ENCODE measurements around the gene ST6GALNAC5.

Gene ST6GALNAC5

DNA sequence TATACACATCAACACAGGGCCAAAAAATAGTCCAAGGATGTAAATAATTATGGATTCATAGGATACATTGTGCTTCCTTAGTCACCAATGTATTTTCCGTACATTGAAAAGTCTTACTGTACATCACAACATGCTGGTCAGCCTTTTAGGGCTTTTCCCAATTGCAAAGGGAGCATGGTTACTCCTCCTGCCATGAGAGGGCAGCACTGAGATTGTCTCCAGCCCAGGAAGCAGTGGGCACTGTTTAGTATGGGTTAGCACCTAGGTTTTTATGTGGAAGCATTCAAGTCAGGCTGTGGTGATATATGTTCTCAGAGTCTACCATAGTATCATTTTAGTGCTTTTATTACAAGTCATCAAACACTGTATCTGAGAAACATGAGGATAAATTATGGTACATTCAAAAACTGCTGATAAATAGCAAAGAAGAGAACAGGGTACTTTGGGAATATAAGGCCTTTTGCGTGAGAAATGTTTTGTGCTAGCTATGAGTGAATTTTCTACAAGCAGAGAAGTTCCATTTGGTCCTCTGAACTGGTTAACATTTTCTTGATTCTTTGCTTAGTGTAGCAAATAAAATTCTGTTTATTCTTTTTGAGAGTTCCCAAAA lies 34.0 kb downstream of the ST6GALNAC5 start:
- Histone ChIP-seq H2BK12ac (ENCODE audit: low read length) (no peak overlapping the region), H3K18ac (ENCODE audit: low read length) (no peak overlapping the region), H3K14ac (ENCODE audit: low read length) (no peak overlapping the region), H3K4ac (ENCODE audit: low read depth, low read length) (no peak overlapping the region), H3K27ac (ENCODE audit: low read depth, low read length) (no peak overlapping the region), H3K36me3 (ENCODE audit: control insufficient read depth in 1 of 2, insufficient read depth in 2 of 2, low read length in 2 of 2) (no peaks in the 10 kb centered on the region), H3K4me1 (ENCODE audit: control insufficient read depth in 1 of 2, insufficient read depth in 2 of 2, low read length in 2 of 2) (no peaks in the 10 kb centered on the region), H3K27me3 (ENCODE audit: insufficient read depth, low read length) (no peaks in the 10 kb centered on the region), H3K79me2 (ENCODE audit: control insufficient read depth, insufficient read depth, low read length, poor library complexity) (no peaks in the 10 kb centered on the region), H4K91ac (ENCODE audit: low read depth, low read length) (no peak overlapping the region), H2AFZ (ENCODE audit: insufficient read depth, low read length, poor library complexity) (no peak overlapping the region), H2AK5ac (ENCODE audit: low read length) (no peak overlapping the region), H3K9ac (ENCODE audit: low read length) (no peak overlapping the region), H4K12ac (ENCODE audit: low read depth, low read length) (no peak overlapping the region), H2BK5ac (ENCODE audit: low read depth, low read length, poor library complexity) (no peak overlapping the region), H3K4me3 (ENCODE audit: low read depth, low read length) (no peak overlapping the region), H3K23ac (ENCODE audit: low read length) (no peak overlapping the region), H3K9me3 (ENCODE audit: insufficient read depth, low read depth, low read length) (no peaks in the 10 kb centered on the region), H3K79me1 (ENCODE audit: low read length) (no peaks in the 10 kb centered on the region), H3K4me2 (ENCODE audit: low read length) (no peak overlapping the region), H4K8ac (ENCODE audit: low read depth, low read length) (no peak overlapping the region), H2BK120ac (ENCODE audit: insufficient read depth, low read length, poor library complexity) (no peak overlapping the region)
- no CpG with 5 or more reads among the region's 2 CpGs for WGBS (ENCODE audit: extremely low coverage, insufficient coverage, insufficient read length)
- DNase-seq: peak; percentile 26 to 77

DNA sequence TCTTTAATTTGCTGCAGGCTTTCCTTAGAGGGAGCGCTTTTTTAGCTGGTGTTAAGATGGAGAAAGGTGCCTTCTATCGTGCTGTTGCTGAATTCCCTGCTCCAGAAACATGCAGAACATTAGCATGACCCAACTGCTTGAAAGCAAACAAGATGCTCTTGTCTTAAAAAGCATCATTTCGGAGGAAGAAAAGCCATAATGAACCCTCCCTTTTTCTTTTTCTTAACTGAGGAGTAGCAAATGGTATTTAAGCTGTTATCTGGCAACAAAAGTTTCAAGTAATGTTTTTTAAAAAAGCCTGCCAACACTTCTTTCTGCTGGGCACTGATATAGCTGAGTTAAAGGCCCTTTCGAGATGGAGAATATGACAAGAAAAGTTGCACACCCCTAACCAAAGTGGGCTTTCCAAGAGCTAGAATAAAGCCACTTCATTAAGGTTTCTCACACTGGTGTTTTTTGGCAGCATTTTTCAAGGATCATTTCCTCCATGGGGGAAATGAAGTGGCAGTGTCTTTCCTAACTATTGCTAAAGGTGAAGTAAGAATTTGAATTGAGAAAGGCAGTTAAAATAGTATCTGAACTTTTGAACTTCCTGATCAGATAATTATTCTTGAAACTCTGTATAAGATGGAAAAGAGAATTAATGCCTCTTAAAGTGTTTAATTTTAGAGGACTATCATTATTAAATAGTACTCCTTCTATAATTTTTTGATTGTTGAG lies 38.8 kb downstream of the ST6GALNAC5 start:
- DNase-seq: no peak
- no peak overlapping the region for H4K91ac ChIP-seq (ENCODE audit: low read depth, low read length)
- H3K9ac ChIP-seq (ENCODE audit: low read length): no peak overlapping the region
- no peaks in the 10 kb centered on the region for H3K36me3 ChIP-seq (ENCODE audit: control insufficient read depth in 1 of 2, insufficient read depth in 2 of 2, low read length in 2 of 2)
- H2BK12ac ChIP-seq (ENCODE audit: low read length): no peak overlapping the region
- H3K9me3 ChIP-seq (ENCODE audit: insufficient read depth, low read depth, low read length): no peaks in the 10 kb centered on the region
- H3K4me1 ChIP-seq (ENCODE audit: control insufficient read depth in 1 of 2, insufficient read depth in 2 of 2, low read length in 2 of 2): no peaks in the 10 kb centered on the region
- WGBS (ENCODE audit: extremely low coverage, insufficient coverage, insufficient read length): no CpG with 5 or more reads among the region's 4 CpGs
- no peaks in the 10 kb centered on the region for H3K79me2 ChIP-seq (ENCODE audit: control insufficient read depth, insufficient read depth, low read length, poor library complexity)
- no peak overlapping the region for H3K27ac ChIP-seq (ENCODE audit: low read depth, low read length)
- no peak overlapping the region for H3K14ac ChIP-seq (ENCODE audit: low read length)
- H3K18ac ChIP-seq (ENCODE audit: low read length): no peak overlapping the region
- H3K79me1 ChIP-seq (ENCODE audit: low read length): no peaks in the 10 kb centered on the region
- no peak overlapping the region for H2AK5ac ChIP-seq (ENCODE audit: low read length)
- H3K23ac ChIP-seq (ENCODE audit: low read length): no peak overlapping the region
- H3K4ac ChIP-seq (ENCODE audit: low read depth, low read length): no peak overlapping the region
- no peak overlapping the region for H4K8ac ChIP-seq (ENCODE audit: low read depth, low read length)
- H3K4me3 ChIP-seq (ENCODE audit: low read depth, low read length): no peak overlapping the region
- H2AFZ ChIP-seq (ENCODE audit: insufficient read depth, low read length, poor library complexity): no peak overlapping the region
- no peak overlapping the region for H4K12ac ChIP-seq (ENCODE audit: low read depth, low read length)
- no peaks in the 10 kb centered on the region for H3K27me3 ChIP-seq (ENCODE audit: insufficient read depth, low read length)
- H3K4me2 ChIP-seq (ENCODE audit: low read length): no peak overlapping the region
- no peak overlapping the region for H2BK120ac ChIP-seq (ENCODE audit: insufficient read depth, low read length, poor library complexity)
- no peak overlapping the region for H2BK5ac ChIP-seq (ENCODE audit: low read depth, low read length, poor library complexity)

DNA sequence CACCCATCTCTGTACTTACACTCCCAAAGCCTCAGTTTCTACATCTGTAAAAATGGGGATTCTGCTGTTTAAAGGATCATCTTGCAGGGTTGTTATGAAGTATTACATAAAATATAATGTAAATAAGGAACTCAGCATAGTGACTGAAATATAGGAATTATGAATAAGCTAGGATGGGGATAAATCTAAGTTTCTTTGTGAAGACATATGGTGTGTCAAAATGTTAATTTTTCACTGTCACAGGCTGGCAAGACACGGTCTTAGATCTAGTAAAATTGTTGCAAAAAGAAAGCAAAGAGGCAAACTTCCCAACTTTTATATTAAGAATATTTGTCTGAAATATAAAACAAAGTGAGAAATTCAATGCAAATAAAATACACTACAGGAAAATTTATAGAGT lies 42.0 kb downstream of the ST6GALNAC5 start:
- Histone ChIP-seq H4K8ac (ENCODE audit: low read depth, low read length) (no peak overlapping the region), H2AK5ac (ENCODE audit: low read length) (no peak overlapping the region)
- WGBS (ENCODE audit: extremely low coverage, insufficient coverage, insufficient read length): no CpG with 5 or more reads among the region's 1 CpG

DNA sequence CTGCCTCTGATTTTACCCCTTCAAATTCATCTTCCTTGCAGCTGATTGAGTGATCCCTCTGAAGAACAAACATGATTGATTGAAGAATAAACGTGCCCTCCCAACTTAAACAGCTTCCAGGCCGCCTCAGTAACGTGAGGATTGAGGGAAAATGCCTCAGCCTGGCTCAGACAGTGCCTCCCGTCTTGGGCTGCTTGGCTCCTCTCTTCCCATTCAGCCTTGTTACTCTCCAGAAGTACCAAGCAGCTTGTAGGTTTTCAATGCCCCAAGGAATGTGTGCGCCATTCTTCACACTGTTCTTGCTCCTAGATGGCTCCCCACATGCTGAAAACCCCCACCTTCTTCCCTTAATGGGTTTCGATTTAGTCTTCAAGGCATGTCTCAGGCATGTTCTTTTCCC lies 51.8 kb downstream of the ST6GALNAC5 start:
- H3K27me3 ChIP-seq (ENCODE audit: insufficient read depth, low read length): no peaks in the 10 kb centered on the region
- H3K9ac ChIP-seq (ENCODE audit: low read length): peak overlapping the region; percentile 77
- no peak overlapping the region for H3K4me2 ChIP-seq (ENCODE audit: low read length)
- no peak overlapping the region for H3K14ac ChIP-seq (ENCODE audit: low read length)
- no peak overlapping the region for H3K4ac ChIP-seq (ENCODE audit: low read depth, low read length)
- H3K36me3 ChIP-seq (ENCODE audit: control insufficient read depth in 1 of 2, insufficient read depth in 2 of 2, low read length in 2 of 2): no peaks in the 10 kb centered on the region
- H3K9me3 ChIP-seq (ENCODE audit: insufficient read depth, low read depth, low read length): peaks cover 2% of the 10 kb centered on the region
- H3K4me1 ChIP-seq (ENCODE audit: control insufficient read depth in 1 of 2, insufficient read depth in 2 of 2, low read length in 2 of 2): no peaks in the 10 kb centered on the region
- WGBS (ENCODE audit: extremely low coverage, insufficient coverage, insufficient read length): no CpG with 5 or more reads among the region's 6 CpGs
- DNase-seq: no peak
- H3K4me3 ChIP-seq (ENCODE audit: low read depth, low read length): no peak overlapping the region
- H2BK120ac ChIP-seq (ENCODE audit: insufficient read depth, low read length, poor library complexity): no peak overlapping the region
- no peaks in the 10 kb centered on the region for H3K79me2 ChIP-seq (ENCODE audit: control insufficient read depth, insufficient read depth, low read length, poor library complexity)
- H2AFZ ChIP-seq (ENCODE audit: insufficient read depth, low read length, poor library complexity): no peak overlapping the region
- H2AK5ac ChIP-seq (ENCODE audit: low read length): no peak overlapping the region
- peak overlapping the region; percentile 57 for H3K23ac ChIP-seq (ENCODE audit: low read length)
- no peaks in the 10 kb centered on the region for H3K79me1 ChIP-seq (ENCODE audit: low read length)
- no peak overlapping the region for H4K91ac ChIP-seq (ENCODE audit: low read depth, low read length)
- no peak overlapping the region for H3K18ac ChIP-seq (ENCODE audit: low read length)
- no peak overlapping the region for H4K12ac ChIP-seq (ENCODE audit: low read depth, low read length)
- H2BK12ac ChIP-seq (ENCODE audit: low read length): no peak overlapping the region
- H4K8ac ChIP-seq (ENCODE audit: low read depth, low read length): no peak overlapping the region
- H3K27ac ChIP-seq (ENCODE audit: low read depth, low read length): no peak overlapping the region
- no peak overlapping the region for H2BK5ac ChIP-seq (ENCODE audit: low read depth, low read length, poor library complexity)

More for the DNA sequence above, 42.0 kb downstream of the ST6GALNAC5 start:
- Histone ChIP-seq H2BK5ac (ENCODE audit: low read depth, low read length, poor library complexity) (no peak overlapping the region), H2BK12ac (ENCODE audit: low read length) (no peak overlapping the region), H3K4me1 (ENCODE audit: control insufficient read depth in 1 of 2, insufficient read depth in 2 of 2, low read length in 2 of 2) (no peaks in the 10 kb centered on the region), H3K14ac (ENCODE audit: low read length) (no peak overlapping the region), H4K12ac (ENCODE audit: low read depth, low read length) (no peak overlapping the region), H2AFZ (ENCODE audit: insufficient read depth, low read length, poor library complexity) (no peak overlapping the region), H3K9me3 (ENCODE audit: insufficient read depth, low read depth, low read length) (no peaks in the 10 kb centered on the region), H3K4ac (ENCODE audit: low read depth, low read length) (no peak overlapping the region), H2BK120ac (ENCODE audit: insufficient read depth, low read length, poor library complexity) (no peak overlapping the region), H3K27ac (ENCODE audit: low read depth, low read length) (no peak overlapping the region), H3K79me1 (ENCODE audit: low read length) (no peaks in the 10 kb centered on the region), H3K4me2 (ENCODE audit: low read length) (no peak overlapping the region), H3K18ac (ENCODE audit: low read length) (no peak overlapping the region), H3K9ac (ENCODE audit: low read length) (no peak overlapping the region), H4K91ac (ENCODE audit: low read depth, low read length) (no peak overlapping the region), H3K36me3 (ENCODE audit: control insufficient read depth in 1 of 2, insufficient read depth in 2 of 2, low read length in 2 of 2) (no peaks in the 10 kb centered on the region), H3K23ac (ENCODE audit: low read length) (no peak overlapping the region), H3K79me2 (ENCODE audit: control insufficient read depth, insufficient read depth, low read length, poor library complexity) (no peaks in the 10 kb centered on the region), H3K4me3 (ENCODE audit: low read depth, low read length) (no peak overlapping the region), H3K27me3 (ENCODE audit: insufficient read depth, low read length) (no peaks in the 10 kb centered on the region)
- DNase-seq: no peak

All from trophoblast cell (in vitro differentiated cells and primary cell).